DOHH2 (cell line): ENCODE results near the gene MTM1.

Experiments
- H3F3A ChIP-seq: fragments of 200-600 bp; sonication (generic), shearing (Covaris generic); 2 replicates; pipeline ENCODE4 v1.6.0; 2016; ENCODE audit warnings: antibody characterized with exemption, mild to moderate bottlenecking; ENCODE audit not compliant: control insufficient read depth, insufficient read depth
- H3K27ac ChIP-seq: fragments of 200-600 bp; sonication (generic); 2 replicates; pipeline ENCODE4 v1.5.1; 2014; ENCODE audit warnings: low read depth, mild to moderate bottlenecking, low read length, moderate library complexity
- H3K27me3 ChIP-seq: fragments of 200-600 bp; sonication (generic); 2 replicates; pipeline ENCODE4 v1.6.1; 2014; ENCODE audit warnings: mild to moderate bottlenecking, low read length, mixed read lengths; ENCODE audit not compliant: control insufficient read depth
- H3K36me3 ChIP-seq: fragments of 200-600 bp; sonication (generic); 2 replicates; pipeline ENCODE4 v1.6.1; 2014; ENCODE audit warnings: mild to moderate bottlenecking, low read length, moderate library complexity, mixed read lengths; ENCODE audit not compliant: control insufficient read depth
- H3K4me1 ChIP-seq: fragments of 200-600 bp; sonication (generic); 2 replicates; pipeline ENCODE4 v1.6.1; 2014; ENCODE audit warnings: mild to moderate bottlenecking, low read length, mixed read lengths; ENCODE audit not compliant: control insufficient read depth
- H3K4me2 ChIP-seq: fragments of 200-600 bp; sonication (generic); 2 replicates; pipeline ENCODE4 v1.6.0; 2014; ENCODE audit warnings: mild to moderate bottlenecking, low read length, moderate library complexity
- H3K4me3 ChIP-seq: fragments of 200-600 bp; sonication (generic); 2 replicates; pipeline ENCODE4 v1.5.1; 2014; ENCODE audit warnings: mild to moderate bottlenecking, low read length, mixed read lengths
- H3K79me2 ChIP-seq: fragments of 200-600 bp; sonication (generic); 2 replicates; pipeline ENCODE4 v1.6.1; 2014; ENCODE audit warnings: mild to moderate bottlenecking, low read length, mixed read lengths; ENCODE audit not compliant: control insufficient read depth
- H3K9me2 ChIP-seq: fragments of 200-600 bp; sonication (generic); replicated peaks from 2 replicates; pipeline ENCODE4 v1.6.1; 2014; ENCODE audit warnings: mild to moderate bottlenecking, low read length, mixed read lengths; ENCODE audit not compliant: control insufficient read depth
- H3K9me3 ChIP-seq: fragments of 200-600 bp; sonication (generic); 2 replicates; pipeline ENCODE4 v1.6.1; 2014; ENCODE audit warnings: antibody characterized with exemption, low read length, mixed read lengths; ENCODE audit not compliant: control insufficient read depth, insufficient read depth
- H4K20me1 ChIP-seq: fragments of 200-600 bp; sonication (generic); 2 replicates; pipeline ENCODE4 v1.6.0; 2014; ENCODE audit warnings: low read depth, mild to moderate bottlenecking, antibody characterized with exemption, low read length, moderate library complexity; ENCODE audit not compliant: control insufficient read depth, insufficient read depth
- EZH2phosphoT487 ChIP-seq: fragments of 200-600 bp; sonication (generic); IDR thresholded peaks from 2 replicates; pipeline ENCODE4 v1.6.1; 2017; ENCODE audit warnings: borderline replicate concordance, mild to moderate bottlenecking, antibody characterized with exemption, low read length, moderate library complexity, mixed read lengths
- TF ChIP-seq, protein P1 (sequence below): fragments of 200-600 bp; sonication (generic); IDR thresholded peaks from one replicate; pipeline ENCODE4 v1.5.1; 2014; ENCODE audit warnings: antibody characterized with exemption, mild to moderate bottlenecking, low read depth, low read length; ENCODE audit not compliant: poor library complexity, severe bottlenecking

MTM1 gene

DNA sequence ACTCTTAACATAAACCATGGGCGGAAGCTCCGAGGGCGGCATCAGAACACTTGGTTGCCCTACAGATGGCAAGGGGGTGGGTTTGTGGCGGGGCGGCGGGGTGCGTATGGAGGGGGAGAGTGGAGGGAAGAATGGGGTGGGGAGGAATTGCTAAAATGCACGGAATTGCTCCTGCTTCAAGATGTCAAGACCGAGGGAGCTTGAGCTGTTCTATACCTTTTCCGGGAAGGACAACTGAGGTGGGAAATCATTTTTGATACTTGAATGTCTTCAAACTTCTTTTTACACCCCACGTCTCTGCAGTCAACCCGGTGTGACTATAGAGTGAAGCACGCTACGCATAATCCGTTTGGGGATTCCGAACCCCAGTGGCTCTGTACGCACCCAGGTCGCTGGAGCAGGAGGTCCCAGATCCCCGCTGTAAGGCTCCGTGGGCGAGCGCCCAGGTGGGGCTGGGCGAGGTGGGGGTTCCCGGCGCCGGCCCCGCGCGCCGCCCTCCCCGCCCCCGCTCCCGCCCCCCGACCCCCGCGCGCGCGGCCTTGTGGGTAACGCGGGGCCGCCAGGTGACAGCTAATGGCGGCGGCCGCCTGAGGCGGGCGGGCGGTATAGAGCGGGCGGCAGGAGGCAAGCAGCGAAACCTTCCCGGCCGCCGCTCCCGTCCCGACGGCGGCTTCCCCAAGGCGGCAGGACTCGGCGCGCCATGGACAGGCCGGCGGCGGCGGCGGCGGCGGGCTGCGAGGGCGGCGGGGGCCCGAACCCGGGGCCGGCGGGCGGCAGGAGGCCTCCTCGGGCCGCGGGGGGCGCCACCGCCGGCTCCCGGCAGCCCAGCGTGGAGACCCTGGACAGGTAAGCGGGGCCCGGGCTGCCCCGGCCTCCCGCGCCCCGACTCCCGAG is 124.7 kb downstream of the MTM1 start, which contains the start of gene MTMR1:
Gene MTMR1, plus strand, starts transcription at position 566 of the 894 bp plus-strand sequence. Its CDS starts 135 bp downstream, at position 701.
- H3K4me2 ChIP-seq = peak within 1 kb of the TSS; percentile 88
- H3K79me2 ChIP-seq = peaks cover 47% of the 10 kb centered on the region
- H3K36me3 ChIP-seq = peaks cover 31% of the 10 kb centered on the region
- H3K4me1 ChIP-seq = peaks cover 52% of the 10 kb centered on the region
- H3K9me3 ChIP-seq = no peaks in the 10 kb centered on the region
- TF ChIP-seq EZH2phosphoT487 = no peak
- TF ChIP-seq, protein P1, sequence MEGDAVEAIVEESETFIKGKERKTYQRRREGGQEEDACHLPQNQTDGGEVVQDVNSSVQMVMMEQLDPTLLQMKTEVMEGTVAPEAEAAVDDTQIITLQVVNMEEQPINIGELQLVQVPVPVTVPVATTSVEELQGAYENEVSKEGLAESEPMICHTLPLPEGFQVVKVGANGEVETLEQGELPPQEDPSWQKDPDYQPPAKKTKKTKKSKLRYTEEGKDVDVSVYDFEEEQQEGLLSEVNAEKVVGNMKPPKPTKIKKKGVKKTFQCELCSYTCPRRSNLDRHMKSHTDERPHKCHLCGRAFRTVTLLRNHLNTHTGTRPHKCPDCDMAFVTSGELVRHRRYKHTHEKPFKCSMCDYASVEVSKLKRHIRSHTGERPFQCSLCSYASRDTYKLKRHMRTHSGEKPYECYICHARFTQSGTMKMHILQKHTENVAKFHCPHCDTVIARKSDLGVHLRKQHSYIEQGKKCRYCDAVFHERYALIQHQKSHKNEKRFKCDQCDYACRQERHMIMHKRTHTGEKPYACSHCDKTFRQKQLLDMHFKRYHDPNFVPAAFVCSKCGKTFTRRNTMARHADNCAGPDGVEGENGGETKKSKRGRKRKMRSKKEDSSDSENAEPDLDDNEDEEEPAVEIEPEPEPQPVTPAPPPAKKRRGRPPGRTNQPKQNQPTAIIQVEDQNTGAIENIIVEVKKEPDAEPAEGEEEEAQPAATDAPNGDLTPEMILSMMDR = no peak
- H3F3A ChIP-seq = peaks cover 8% of the 10 kb centered on the region
- no peaks in the 10 kb centered on the region for H3K9me2 ChIP-seq
- H3K4me3 ChIP-seq = peak within 1 kb of the TSS; percentile 83
- H3K27me3 ChIP-seq = no peaks in the 10 kb centered on the region
- H4K20me1 ChIP-seq = no peaks in the 10 kb centered on the region
- H3K27ac ChIP-seq = peak within 1 kb of the TSS; percentile 94

DNA sequence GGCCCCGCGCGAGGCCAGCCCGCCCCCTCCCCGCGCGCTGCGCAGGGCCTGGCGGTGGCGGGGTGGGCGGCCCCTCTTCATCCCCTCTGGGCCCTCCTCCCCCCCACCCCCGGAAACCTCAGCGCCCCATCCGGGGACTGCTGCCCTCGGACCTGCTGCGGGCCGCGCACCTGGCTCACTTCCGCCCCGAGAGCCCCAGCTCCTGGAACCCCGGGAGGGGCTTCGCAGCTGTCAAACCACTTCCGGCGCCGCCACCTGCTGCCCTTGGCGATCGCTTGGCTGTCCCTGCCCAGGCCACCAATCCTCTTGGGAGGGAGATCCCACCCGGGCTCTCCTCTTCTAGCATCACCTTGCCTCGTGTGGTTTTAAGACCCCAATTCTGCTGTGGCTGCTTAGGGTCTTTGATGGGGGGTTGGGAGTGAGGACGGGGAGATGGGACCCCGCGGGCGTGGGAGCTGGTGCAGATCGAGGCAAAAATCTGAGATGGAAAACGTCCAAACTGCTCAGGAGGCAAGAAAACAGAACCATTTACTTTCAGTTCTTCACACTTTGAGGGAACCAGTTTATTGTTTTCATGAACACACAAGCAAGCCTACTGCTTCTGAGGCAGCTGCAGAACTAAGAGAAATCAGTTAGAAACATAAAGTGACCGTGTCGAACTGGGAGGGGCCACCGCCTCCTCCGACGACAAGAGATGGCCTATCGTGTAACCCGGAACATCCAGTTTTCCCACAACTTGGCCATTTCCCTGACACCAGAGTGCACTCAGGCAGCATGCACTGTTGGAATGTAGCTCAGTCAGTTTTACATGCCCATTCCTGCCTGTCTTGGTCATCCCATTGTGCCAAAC is 125.5 kb downstream of the MTM1 start:
- H3K9me2 ChIP-seq = no peaks in the 10 kb centered on the region
- H3F3A ChIP-seq = peaks cover 8% of the 10 kb centered on the region
- H3K4me3 ChIP-seq = peak overlapping the region; percentile 77
- no peaks in the 10 kb centered on the region for H3K9me3 ChIP-seq
- TF ChIP-seq, protein P1 = no peak
- no peak for TF ChIP-seq EZH2phosphoT487
- H4K20me1 ChIP-seq = no peaks in the 10 kb centered on the region
- H3K27ac ChIP-seq = peak overlapping the region; percentile 94
- peaks cover 53% of the 10 kb centered on the region for H3K79me2 ChIP-seq
- no peaks in the 10 kb centered on the region for H3K27me3 ChIP-seq
- H3K4me2 ChIP-seq = peak overlapping the region; percentile 81
- peaks cover 49% of the 10 kb centered on the region for H3K4me1 ChIP-seq
- H3K36me3 ChIP-seq = peaks cover 32% of the 10 kb centered on the region

DNA sequence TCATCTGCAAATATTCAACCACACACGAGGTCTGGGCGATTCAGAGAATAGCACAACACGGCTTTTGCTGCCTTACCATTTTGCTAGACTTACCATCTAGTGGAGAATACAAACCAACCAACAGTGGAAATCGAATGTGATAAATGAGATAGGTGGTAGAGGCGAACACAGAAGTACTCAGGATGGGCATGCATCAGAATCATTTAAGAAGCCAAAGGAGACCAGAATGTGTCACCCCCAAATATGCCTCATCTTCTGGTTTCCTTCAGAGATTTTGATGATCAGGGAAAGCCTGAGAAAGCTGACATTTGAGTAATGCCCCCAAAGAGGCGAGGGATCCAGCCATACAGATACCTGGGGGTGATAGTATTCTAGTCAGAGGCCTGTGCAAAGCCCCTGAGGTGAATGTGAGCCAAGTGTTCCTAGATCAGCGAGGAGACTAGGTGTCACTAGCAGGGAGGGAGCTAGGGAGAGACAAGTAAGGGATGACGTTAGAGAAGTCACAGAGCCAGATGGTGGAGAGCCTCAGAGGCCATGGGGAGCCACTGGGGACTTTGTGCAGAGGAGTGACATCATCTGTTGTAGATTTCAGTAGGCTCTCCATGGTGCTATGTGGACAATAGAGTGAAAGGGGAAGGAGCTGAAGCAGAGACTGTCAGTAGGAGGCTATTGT is 126.5 kb downstream of the MTM1 start:
- Histone ChIP-seq H3K9me2 (no peaks in the 10 kb centered on the region), H4K20me1 (no peaks in the 10 kb centered on the region), H3K27ac (peak overlapping the region; percentile 94), H3K4me1 (peaks cover 51% of the 10 kb centered on the region), H3K4me2 (peak overlapping the region; percentile 81), H3K9me3 (no peaks in the 10 kb centered on the region), H3K36me3 (peaks cover 41% of the 10 kb centered on the region), H3K4me3 (peak overlapping the region; percentile 77), H3K79me2 (peaks cover 61% of the 10 kb centered on the region), H3F3A (peaks cover 8% of the 10 kb centered on the region), H3K27me3 (no peaks in the 10 kb centered on the region)
- no peak for TF ChIP-seq EZH2phosphoT487
- TF ChIP-seq, protein P1 = no peak
